Epithelial cell of proximal tubule (primary cell): ENCODE data around the gene PCDHB12. TPM values are rescaled to one million over a fixed set of nuclear protein-coding genes. Genes with fewer than 3 reads are reported as not detected.
"Not testable (repeated sequence)": the region's sequence is repeated elsewhere in the genome, so short reads cannot be mapped to it uniquely, and the experiment has no call there.

Experiments
- DNase-seq: peaks from one replicate; pipeline ENCODE4 v3.0.0-alpha.2; 2011; ENCODE audit warnings: low read depth
- H3K4me3 ChIP-seq: 2 replicates; pipeline ENCODE4 v1.5.1; 2011; ENCODE audit warnings: low read depth, mild to moderate bottlenecking, low read length
- total RNA-seq: library from RNA; depleted of rRNA; stranded (reverse); fragments of >200 nt; gene quantifications from 2 replicates; pipeline ENCODE4 v1.2.3, GENCODE V29; 2015
- TF ChIP-seq, protein P1 (sequence below): conservative IDR thresholded peaks from 2 replicates; pipeline ENCODE4 v1.5.1; 2012; ENCODE audit warnings: low read depth, mild to moderate bottlenecking, low read length

PCDHB12 gene
- total RNA-seq, 1 donor from 2014 or later: not detected

- H3K4me3 ChIP-seq: no peak within 1 kb of the TSS
- TF ChIP-seq, protein P1, sequence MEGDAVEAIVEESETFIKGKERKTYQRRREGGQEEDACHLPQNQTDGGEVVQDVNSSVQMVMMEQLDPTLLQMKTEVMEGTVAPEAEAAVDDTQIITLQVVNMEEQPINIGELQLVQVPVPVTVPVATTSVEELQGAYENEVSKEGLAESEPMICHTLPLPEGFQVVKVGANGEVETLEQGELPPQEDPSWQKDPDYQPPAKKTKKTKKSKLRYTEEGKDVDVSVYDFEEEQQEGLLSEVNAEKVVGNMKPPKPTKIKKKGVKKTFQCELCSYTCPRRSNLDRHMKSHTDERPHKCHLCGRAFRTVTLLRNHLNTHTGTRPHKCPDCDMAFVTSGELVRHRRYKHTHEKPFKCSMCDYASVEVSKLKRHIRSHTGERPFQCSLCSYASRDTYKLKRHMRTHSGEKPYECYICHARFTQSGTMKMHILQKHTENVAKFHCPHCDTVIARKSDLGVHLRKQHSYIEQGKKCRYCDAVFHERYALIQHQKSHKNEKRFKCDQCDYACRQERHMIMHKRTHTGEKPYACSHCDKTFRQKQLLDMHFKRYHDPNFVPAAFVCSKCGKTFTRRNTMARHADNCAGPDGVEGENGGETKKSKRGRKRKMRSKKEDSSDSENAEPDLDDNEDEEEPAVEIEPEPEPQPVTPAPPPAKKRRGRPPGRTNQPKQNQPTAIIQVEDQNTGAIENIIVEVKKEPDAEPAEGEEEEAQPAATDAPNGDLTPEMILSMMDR: peak; percentile 12
- no peak for DNase-seq
Measured at GRCh38 chr5:141199359-141200235, 8.9 kb upstream of the PCDHB12 start, which contains the start of gene PCDHB11. TSS of gene PCDHB11 (plus strand) at chr5:141199627. CDS start at chr5:141199775, 148 bp downstream.

DNA sequence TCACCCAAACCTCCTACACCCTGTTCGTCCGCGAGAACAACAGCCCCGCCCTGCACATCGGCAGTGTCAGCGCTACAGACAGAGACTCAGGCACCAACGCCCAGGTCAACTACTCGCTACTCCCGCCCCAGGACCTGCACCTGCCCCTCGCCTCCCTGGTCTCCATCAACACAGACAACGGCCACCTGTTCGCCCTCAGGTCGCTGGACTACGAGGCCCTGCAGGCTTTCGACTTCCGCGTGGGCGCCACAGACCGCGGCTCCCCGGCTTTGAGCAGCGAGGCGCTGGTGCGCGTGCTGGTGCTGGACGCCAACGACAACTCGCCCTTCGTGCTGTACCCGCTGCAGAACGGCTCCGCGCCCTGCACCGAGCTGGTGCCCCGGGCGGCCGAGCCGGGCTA, 7.4 kb upstream of the PCDHB12 start:
- not testable (repeated sequence) for DNase-seq, H3K4me3 ChIP-seq

DNA sequence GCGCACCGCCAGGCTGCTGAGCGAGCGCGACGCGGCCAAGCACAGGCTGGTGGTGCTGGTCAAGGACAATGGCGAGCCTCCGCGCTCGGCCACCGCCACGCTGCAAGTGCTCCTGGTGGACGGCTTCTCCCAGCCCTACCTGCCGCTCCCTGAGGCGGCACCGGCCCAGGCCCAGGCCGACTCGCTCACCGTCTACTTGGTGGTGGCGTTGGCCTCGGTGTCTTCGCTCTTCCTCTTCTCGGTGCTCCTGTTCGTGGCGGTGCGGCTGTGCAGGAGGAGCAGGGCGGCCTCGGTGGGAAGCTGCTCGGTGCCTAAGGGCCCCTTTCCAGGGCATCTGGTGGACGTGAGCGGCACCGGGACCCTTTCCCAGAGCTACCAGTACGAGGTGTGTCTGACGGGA, 6.9 kb upstream of the PCDHB12 start:
- not testable (repeated sequence) for DNase-seq, H3K4me3 ChIP-seq

GRCh38 chr5:141210281-141210680, 1.8 kb downstream of the PCDHB12 start:
- DNase-seq, H3K4me3 ChIP-seq: not testable (repeated sequence)

DNA sequence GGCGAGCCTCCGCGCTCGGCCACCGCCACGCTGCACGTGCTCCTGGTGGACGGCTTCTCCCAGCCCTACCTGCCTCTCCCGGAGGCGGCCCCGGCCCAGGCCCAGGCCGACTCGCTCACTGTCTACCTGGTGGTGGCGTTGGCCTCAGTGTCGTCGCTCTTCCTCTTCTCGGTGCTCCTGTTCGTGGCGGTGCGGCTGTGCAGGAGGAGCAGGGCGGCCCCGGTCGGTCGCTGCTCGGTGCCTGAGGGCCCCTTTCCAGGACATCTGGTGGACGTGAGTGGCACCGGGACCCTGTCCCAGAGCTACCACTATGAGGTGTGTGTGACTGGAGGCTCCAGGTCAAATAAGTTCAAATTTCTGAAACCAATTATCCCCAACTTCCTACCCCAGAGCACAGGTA, 2.3 kb downstream of the PCDHB12 start:
- H3K4me3 ChIP-seq, DNase-seq: not testable (repeated sequence)

- DNase-seq, H3K4me3 ChIP-seq: not testable (repeated sequence)
- TF ChIP-seq, protein P1: peak; percentile 16
Measured at GRCh38 chr5:141213656-141214339, 5.3 kb downstream of the PCDHB12 start, which contains the start of gene PCDHB13. TSS of gene PCDHB13 (plus strand) at chr5:141213919. CDS start at chr5:141214124, 205 bp downstream.

DNA sequence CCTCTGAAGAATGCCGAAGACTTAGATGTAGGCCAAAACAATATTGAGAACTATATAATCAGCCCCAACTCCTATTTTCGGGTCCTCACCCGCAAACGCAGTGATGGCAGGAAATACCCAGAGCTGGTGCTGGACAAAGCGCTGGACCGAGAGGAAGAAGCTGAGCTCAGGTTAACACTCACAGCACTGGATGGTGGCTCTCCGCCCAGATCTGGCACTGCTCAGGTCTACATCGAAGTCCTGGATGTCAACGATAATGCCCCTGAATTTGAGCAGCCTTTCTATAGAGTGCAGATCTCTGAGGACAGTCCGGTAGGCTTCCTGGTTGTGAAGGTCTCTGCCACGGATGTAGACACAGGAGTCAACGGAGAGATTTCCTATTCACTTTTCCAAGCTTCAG, 6.1 kb downstream of the PCDHB12 start:
- not testable (repeated sequence) for H3K4me3 ChIP-seq, DNase-seq

DNA sequence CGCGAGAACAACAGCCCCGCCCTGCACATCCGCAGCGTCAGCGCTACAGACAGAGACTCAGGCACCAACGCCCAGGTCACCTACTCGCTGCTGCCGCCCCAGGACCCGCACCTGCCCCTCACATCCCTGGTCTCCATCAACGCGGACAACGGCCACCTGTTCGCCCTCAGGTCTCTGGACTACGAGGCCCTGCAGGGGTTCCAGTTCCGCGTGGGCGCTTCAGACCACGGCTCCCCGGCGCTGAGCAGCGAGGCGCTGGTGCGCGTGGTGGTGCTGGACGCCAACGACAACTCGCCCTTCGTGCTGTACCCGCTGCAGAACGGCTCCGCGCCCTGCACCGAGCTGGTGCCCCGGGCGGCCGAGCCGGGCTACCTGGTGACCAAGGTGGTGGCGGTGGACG, 7.0 kb downstream of the PCDHB12 start:
- DNase-seq, H3K4me3 ChIP-seq: not testable (repeated sequence)

- DNase-seq, H3K4me3 ChIP-seq: not testable (repeated sequence)
Measured at GRCh38 chr5:141216035-141216434, 7.5 kb downstream of the PCDHB12 start.

- DNase-seq: no peak
- peak within 1 kb of the TSS; percentile 38 for H3K4me3 ChIP-seq
- TF ChIP-seq, protein P1: peak; percentile 32
Measured at GRCh38 chr5:141223112-141223783, 14.7 kb downstream of the PCDHB12 start, which contains the start of gene PCDHB14. TSS of gene PCDHB14 (plus strand) at chr5:141223343. CDS start at chr5:141223506, 163 bp downstream.

DNA sequence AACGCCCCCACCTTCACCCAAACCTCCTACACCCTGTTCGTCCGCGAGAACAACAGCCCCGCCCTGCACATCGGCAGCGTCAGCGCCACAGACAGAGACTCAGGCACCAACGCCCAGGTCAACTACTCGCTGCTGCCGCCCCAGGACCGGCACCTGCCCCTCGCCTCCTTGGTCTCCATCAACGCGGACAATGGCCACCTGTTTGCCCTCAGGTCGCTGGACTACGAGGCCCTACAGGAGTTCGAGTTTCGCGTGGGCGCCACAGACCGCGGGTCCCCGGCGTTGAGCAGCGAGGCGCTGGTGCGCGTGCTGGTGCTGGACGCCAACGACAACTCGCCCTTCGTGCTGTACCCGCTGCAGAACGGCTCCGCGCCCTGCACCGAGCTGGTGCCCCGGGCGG, 16.3 kb downstream of the PCDHB12 start:
- not testable (repeated sequence) for DNase-seq, H3K4me3 ChIP-seq

- H3K4me3 ChIP-seq, DNase-seq: not testable (repeated sequence)
Measured at GRCh38 chr5:141225421-141225820, 16.9 kb downstream of the PCDHB12 start.
